Measurements from ENCODE around the gene ESD. TPM values are rescaled to one million over a fixed set of nuclear protein-coding genes. Genes with fewer than 3 reads are reported as not detected.

The ESD gene
- total and polyA plus RNA-seq, 2 experiments from 2014 or later: 61.0 to 123 TPM

DNA sequence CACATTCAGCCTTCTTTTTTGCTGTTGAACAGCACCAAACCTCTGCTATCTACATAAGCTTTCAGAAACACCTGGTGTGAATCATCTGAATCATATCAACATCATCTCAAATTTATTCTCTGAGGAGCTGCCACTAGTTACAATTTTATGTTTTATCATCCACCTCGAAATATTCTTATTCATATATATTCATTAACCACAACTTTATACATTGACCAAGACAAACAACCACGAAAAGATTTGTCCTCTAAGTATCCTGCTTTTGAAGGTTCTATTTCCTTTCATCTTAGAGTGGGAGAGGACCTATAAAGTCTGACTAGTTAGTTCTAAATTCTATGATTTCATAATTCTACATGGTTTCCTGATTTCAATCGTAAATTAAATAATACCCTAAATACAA is 18.9 kb downstream of the ESD start:
- no peak for ATAC-seq
- Histone ChIP-seq H3K27ac (ENCODE audit: low read depth) (no peak overlapping the region), H3K4me2 (no peak overlapping the region), H3F3A (replicated peaks; ENCODE audit: low read depth) (no peaks in the 10 kb centered on the region), H4K20me1 (replicated peaks; ENCODE audit: insufficient read depth) (no peaks in the 10 kb centered on the region), H2AFZ (no peak overlapping the region), H3K27me3 (ENCODE audit: insufficient read depth) (no peaks in the 10 kb centered on the region), H3K36me3 (ENCODE audit: insufficient read depth) (peaks cover 11% of the 10 kb centered on the region; the same call in 1 of the 2 replicates), H3K4me3 (no peak overlapping the region), H3K9me2 (ENCODE audit: insufficient read depth) (no peaks in the 10 kb centered on the region), H3K79me2 (replicated peaks; ENCODE audit: insufficient read depth) (no peaks in the 10 kb centered on the region), H3K4me1 (ENCODE audit: insufficient read depth) (no peaks in the 10 kb centered on the region)
- Mint-ChIP-seq H3K36me3 (ENCODE audit: low read depth) (peaks cover 29% of the 10 kb centered on the region; the same call in 2 of the 3 replicates), H3K4me1 (no peaks in the 10 kb centered on the region), H3K4me3 (no peak overlapping the region), H3K9me3 (no peaks in the 10 kb centered on the region), H3K27me3 (ENCODE audit: insufficient read depth, low read depth, poor library complexity) (no peaks in the 10 kb centered on the region), H3K27ac (no peak overlapping the region)
- DNase-seq (ENCODE audit: low spot score): no peak
- TF ChIP-seq CREB1 (CRISPR knock-in tag; IDR thresholded peaks at IDR 0.05; ENCODE audit: low read depth): no peak
- TF ChIP-seq, protein P1, sequence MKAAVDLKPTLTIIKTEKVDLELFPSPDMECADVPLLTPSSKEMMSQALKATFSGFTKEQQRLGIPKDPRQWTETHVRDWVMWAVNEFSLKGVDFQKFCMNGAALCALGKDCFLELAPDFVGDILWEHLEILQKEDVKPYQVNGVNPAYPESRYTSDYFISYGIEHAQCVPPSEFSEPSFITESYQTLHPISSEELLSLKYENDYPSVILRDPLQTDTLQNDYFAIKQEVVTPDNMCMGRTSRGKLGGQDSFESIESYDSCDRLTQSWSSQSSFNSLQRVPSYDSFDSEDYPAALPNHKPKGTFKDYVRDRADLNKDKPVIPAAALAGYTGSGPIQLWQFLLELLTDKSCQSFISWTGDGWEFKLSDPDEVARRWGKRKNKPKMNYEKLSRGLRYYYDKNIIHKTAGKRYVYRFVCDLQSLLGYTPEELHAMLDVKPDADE (IDR thresholded peaks at IDR 0.05): no peak
- TF ChIP-seq, protein P2, sequence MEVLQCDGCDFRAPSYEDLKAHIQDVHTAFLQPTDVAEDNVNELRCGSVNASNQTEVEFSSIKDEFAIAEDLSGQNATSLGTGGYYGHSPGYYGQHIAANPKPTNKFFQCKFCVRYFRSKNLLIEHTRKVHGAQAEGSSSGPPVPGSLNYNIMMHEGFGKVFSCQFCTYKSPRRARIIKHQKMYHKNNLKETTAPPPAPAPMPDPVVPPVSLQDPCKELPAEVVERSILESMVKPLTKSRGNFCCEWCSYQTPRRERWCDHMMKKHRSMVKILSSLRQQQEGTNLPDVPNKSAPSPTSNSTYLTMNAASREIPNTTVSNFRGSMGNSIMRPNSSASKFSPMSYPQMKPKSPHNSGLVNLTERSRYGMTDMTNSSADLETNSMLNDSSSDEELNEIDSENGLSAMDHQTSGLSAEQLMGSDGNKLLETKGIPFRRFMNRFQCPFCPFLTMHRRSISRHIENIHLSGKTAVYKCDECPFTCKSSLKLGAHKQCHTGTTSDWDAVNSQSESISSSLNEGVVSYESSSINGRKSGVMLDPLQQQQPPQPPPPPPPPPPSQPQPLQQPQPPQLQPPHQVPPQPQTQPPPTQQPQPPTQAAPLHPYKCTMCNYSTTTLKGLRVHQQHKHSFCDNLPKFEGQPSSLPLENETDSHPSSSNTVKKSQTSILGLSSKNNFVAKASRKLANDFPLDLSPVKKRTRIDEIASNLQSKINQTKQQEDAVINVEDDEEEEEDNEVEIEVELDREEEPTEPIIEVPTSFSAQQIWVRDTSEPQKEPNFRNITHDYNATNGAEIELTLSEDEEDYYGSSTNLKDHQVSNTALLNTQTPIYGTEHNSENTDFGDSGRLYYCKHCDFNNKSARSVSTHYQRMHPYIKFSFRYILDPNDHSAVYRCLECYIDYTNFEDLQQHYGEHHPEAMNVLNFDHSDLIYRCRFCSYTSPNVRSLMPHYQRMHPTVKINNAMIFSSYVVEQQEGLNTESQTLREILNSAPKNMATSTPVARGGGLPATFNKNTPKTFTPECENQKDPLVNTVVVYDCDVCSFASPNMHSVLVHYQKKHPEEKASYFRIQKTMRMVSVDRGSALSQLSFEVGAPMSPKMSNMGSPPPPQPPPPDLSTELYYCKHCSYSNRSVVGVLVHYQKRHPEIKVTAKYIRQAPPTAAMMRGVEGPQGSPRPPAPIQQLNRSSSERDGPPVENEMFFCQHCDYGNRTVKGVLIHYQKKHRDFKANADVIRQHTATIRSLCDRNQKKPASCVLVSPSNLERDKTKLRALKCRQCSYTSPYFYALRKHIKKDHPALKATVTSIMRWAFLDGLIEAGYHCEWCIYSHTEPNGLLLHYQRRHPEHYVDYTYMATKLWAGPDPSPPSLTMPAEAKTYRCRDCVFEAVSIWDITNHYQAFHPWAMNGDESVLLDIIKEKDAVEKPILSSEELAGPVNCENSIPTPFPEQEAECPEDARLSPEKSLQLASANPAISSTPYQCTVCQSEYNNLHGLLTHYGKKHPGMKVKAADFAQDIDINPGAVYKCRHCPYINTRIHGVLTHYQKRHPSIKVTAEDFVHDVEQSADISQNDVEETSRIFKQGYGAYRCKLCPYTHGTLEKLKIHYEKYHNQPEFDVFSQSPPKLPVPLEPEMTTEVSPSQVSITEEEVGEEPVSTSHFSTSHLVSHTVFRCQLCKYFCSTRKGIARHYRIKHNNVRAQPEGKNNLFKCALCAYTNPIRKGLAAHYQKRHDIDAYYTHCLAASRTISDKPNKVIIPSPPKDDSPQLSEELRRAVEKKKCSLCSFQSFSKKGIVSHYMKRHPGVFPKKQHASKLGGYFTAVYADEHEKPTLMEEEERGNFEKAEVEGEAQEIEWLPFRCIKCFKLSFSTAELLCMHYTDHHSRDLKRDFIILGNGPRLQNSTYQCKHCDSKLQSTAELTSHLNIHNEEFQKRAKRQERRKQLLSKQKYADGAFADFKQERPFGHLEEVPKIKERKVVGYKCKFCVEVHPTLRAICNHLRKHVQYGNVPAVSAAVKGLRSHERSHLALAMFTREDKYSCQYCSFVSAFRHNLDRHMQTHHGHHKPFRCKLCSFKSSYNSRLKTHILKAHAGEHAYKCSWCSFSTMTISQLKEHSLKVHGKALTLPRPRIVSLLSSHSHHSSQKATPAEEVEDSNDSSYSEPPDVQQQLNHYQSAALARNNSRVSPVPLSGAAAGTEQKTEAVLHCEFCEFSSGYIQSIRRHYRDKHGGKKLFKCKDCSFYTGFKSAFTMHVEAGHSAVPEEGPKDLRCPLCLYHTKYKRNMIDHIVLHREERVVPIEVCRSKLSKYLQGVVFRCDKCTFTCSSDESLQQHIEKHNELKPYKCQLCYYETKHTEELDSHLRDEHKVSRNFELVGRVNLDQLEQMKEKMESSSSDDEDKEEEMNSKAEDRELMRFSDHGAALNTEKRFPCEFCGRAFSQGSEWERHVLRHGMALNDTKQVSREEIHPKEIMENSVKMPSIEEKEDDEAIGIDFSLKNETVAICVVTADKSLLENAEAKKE (CRISPR knock-in tag; IDR thresholded peaks at IDR 0.05): no peak
- TF ChIP-seq EZH2 (IDR thresholded peaks at IDR 0.05; ENCODE audit: low read depth, unreplicated experiment): no peak
- TF ChIP-seq NANOG (IDR thresholded peaks at IDR 0.05; ENCODE audit: borderline replicate concordance): no peak
